ENCODE data around the gene PCDHGA9. TPM values are rescaled to one million over a fixed set of nuclear protein-coding genes. Genes with fewer than 3 reads are reported as not detected.

PCDHGA9 gene
- total and polyA plus RNA-seq, 9 of the 15 experiments (the other 6 are each of a cell fraction or from before 2014, with no cell fraction given), result 0.03 to 0.18 (median 0.11) TPM; not detected in 2

DNA sequence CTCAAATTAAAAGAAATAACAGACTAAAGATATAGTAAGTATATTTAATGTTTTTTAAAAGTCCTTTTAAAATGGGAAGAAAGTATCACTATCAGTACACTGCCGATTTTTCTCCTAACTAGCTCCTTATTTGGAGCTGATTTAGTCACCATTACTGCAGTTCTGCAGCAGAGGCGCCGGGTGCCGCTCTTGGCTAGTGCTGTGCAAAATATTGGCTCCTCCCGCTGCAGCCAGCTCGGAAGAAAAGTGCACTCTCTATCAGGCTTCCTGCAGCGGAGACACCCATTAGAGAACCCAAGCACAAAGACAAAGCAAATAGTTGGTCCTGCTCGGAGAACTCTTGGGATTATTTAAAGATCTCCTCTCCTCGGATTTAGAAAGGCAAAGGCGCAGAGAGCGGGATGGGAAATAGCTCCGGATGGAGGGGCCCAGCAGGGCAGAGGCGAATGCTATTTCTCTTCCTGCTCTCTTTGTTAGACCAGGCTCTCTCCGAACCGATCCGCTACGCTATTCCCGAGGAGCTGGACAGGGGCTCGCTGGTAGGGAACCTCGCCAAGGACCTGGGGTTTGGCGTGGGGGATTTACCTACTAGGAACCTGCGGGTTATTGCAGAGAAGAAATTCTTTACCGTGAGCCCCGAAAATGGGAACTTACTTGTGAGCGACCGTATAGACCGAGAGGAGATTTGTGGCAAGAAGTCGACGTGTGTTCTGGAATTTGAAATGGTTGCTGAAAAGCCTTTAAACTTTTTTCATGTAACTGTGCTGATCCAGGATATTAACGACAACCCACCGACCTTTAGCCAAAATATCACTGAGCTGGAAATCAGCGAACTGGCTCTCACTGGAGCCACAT lies 32.4 kb upstream of the PCDHGA9 start, which contains the start of gene PCDHGB3 (continued):
- TF ChIP-seq SRF (CRISPR knock-in tag; IDR thresholded peaks at IDR 0.05) (peak in 1 of 2 experiments; percentile 72; a peak in 1 of 4 replicates), ZNF197 (CRISPR knock-in tag; IDR thresholded peaks at IDR 0.05; ENCODE audit: low read depth) (no peak), NRF1 (conservative IDR thresholded peaks at IDR 0.05 in 1 of 2, IDR thresholded peaks at IDR 0.05 in 1 of 2) (no peak), ZNF764 (CRISPR knock-in tag; IDR thresholded peaks at IDR 0.05; ENCODE audit: low read depth) (no peak)
- TF ChIP-seq, protein P1, sequence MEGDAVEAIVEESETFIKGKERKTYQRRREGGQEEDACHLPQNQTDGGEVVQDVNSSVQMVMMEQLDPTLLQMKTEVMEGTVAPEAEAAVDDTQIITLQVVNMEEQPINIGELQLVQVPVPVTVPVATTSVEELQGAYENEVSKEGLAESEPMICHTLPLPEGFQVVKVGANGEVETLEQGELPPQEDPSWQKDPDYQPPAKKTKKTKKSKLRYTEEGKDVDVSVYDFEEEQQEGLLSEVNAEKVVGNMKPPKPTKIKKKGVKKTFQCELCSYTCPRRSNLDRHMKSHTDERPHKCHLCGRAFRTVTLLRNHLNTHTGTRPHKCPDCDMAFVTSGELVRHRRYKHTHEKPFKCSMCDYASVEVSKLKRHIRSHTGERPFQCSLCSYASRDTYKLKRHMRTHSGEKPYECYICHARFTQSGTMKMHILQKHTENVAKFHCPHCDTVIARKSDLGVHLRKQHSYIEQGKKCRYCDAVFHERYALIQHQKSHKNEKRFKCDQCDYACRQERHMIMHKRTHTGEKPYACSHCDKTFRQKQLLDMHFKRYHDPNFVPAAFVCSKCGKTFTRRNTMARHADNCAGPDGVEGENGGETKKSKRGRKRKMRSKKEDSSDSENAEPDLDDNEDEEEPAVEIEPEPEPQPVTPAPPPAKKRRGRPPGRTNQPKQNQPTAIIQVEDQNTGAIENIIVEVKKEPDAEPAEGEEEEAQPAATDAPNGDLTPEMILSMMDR (IDR thresholded peaks at IDR 0.05 in 2 of 3, conservative IDR thresholded peaks at IDR 0.05 in 1 of 3; ENCODE audit: insufficient read depth in 2 of 3, low read depth in 1 of 3, low read length in 3 of 3), result peak; percentile 64 to 70 (median 67)
